HepG2 (cell line): ENCODE data around the gene ANO6. TPM values are rescaled to one million over a fixed set of nuclear protein-coding genes. Genes with fewer than 3 reads are reported as not detected.

Experiments
- ATAC-seq: fragments of 200-7000 bp; cut with Tn5 transposase; 3 replicates; pipeline ENCODE4 v1.9.1; 2020; ENCODE audit warnings: mild to moderate bottlenecking, moderate library complexity
- BruUV-seq: library from RNA; stranded (reverse); fragments of 400-500 nt; replicated peaks from 2 replicates; lab custom pipeline; 2021; lab: Mats Ljungman, UMichigan
- CTCF ChIA-PET: fragments of 300-600 bp; formaldehyde crosslinking; extraction: SDS; loops from one replicate; lab custom pipeline; 2021; ENCODE audit warnings: low total read pairs, inconsistent platforms, low intra/inter-chr PET ratio; lab: Yijun Ruan, JAX
- POLR2A ChIA-PET: fragments of 350-600 bp; sonication (Branson Sonifier 250); formaldehyde crosslinking; loops from one replicate; lab custom pipeline; 2020; ENCODE audit warnings: antibody characterized with exemption, inconsistent platforms; lab: Yijun Ruan, JAX
- DNase-seq: peaks from one replicate; pipeline ENCODE4 v3.0.0-alpha.2; 2015; ENCODE audit warnings: low spot score
- FAIRE-seq: peaks from 3 replicates; lab custom pipeline; 2011; peaks lifted over from hg19 to GRCh38; lab: Jason Lieb, UNC
- H2AFZ ChIP-seq: one replicate; pipeline ENCODE4 v1.6.1; 2011; ENCODE audit warnings: low read length, inconsistent platforms
- H3K27ac ChIP-seq: fragments of 300-600 bp; 3 replicates; pipeline ENCODE4 v1.8.0; 2011; ENCODE audit warnings: mixed run types, mild to moderate bottlenecking, mixed read lengths, low read length, inconsistent platforms; ENCODE audit not compliant: insufficient read depth; ENCODE audit errors: extremely low read length
- H3K27me3 ChIP-seq, 2 experiments: fragments of 200-600 bp in 1 of 2; 2 replicates in 1 of 2; 3 replicates in 1 of 2; pipeline versions ENCODE4 v1.6.0 to v1.8.0; 2011; ENCODE audit warnings: low read length in 2 of 2, mild to moderate bottlenecking in 2 of 2, moderate library complexity in 2 of 2, inconsistent platforms in 1 of 2; ENCODE audit not compliant: insufficient read depth in 2 of 2, control insufficient read depth in 1 of 2
- H3K36me3 ChIP-seq, 2 experiments: fragments of 200-600 bp in 1 of 2; replicated peaks in 1 of 2; 2 replicates in 1 of 2; 3 replicates in 1 of 2; pipeline versions ENCODE4 v1.5.1 to v1.8.0; 2011; ENCODE audit warnings: low read length in 2 of 2, inconsistent platforms in 1 of 2; ENCODE audit not compliant: insufficient read depth in 2 of 2, control insufficient read depth in 1 of 2
- H3K4me1 ChIP-seq: 2 replicates; pipeline ENCODE4 v1.5.1; 2012; ENCODE audit warnings: low read length, inconsistent platforms; ENCODE audit not compliant: insufficient read depth
- H3K4me2 ChIP-seq: 2 replicates; pipeline ENCODE4 v1.6.0; 2011; ENCODE audit warnings: low read depth, low read length, inconsistent platforms
- H3K4me3 ChIP-seq, 3 experiments: fragments of 200-600 bp in 1 of 3; sonication (generic), shearing (Covaris generic) in 1 of 3; replicated peaks in 1 of 3; 2 replicates each; pipeline ENCODE4 v1.5.1; 2011 to 2016; ENCODE audit warnings: low read length in 3 of 3, inconsistent platforms in 2 of 3, low read depth in 2 of 3, mild to moderate bottlenecking in 2 of 3, control low read depth in 1 of 3, mixed read lengths in 1 of 3; ENCODE audit not compliant: insufficient read depth in 1 of 3
- H3K79me2 ChIP-seq: one replicate; pipeline ENCODE4 v1.6.1; 2011; ENCODE audit warnings: low read length, inconsistent platforms; ENCODE audit not compliant: insufficient read depth
- H3K9ac ChIP-seq: 2 replicates; pipeline ENCODE4 v1.6.0; 2011; ENCODE audit warnings: mild to moderate bottlenecking, low read depth, low read length, inconsistent platforms; ENCODE audit not compliant: insufficient read depth
- H3K9me3 ChIP-seq: 2 replicates; pipeline ENCODE4 v1.5.1; 2012; ENCODE audit warnings: mild to moderate bottlenecking, low read length
- H4K20me1 ChIP-seq: 2 replicates; pipeline ENCODE4 v1.6.0; 2011; ENCODE audit warnings: inconsistent platforms, mild to moderate bottlenecking, low read length, moderate library complexity; ENCODE audit not compliant: insufficient read depth
- AGO1 ChIP-seq: fragments of 200-400 bp; formaldehyde crosslinking; IDR thresholded peaks from 2 replicates; pipeline ENCODE4 v1.6.1; 2017; ENCODE audit warnings: mild to moderate bottlenecking, low read depth, low read length, moderate library complexity; ENCODE audit not compliant: poor library complexity, severe bottlenecking
- ASH2L ChIP-seq: fragments of 300-600, 200-600 bp; sonication (generic); IDR thresholded peaks from 2 replicates; pipeline ENCODE4 v1.7.0; 2017; ENCODE audit warnings: low read depth, mild to moderate bottlenecking, moderate library complexity, mixed read lengths, low read length; ENCODE audit not compliant: insufficient read length
- HOXA5 ChIP-seq: sonication (generic); formaldehyde crosslinking; IDR thresholded peaks from 2 replicates; pipeline ENCODE4 v1.4.0; 2020; ENCODE audit warnings: missing genetic modification reagents
- PLSCR1 ChIP-seq: sonication (generic); formaldehyde crosslinking; IDR thresholded peaks from 2 replicates; pipeline ENCODE4 v1.5.0; 2020; ENCODE audit warnings: missing genetic modification reagents, mild to moderate bottlenecking, borderline replicate concordance
- SRSF1 ChIP-seq: fragments of 200-400 bp; formaldehyde crosslinking; optimal IDR thresholded peaks from 2 replicates; pipeline ENCODE3; 2017; ENCODE audit warnings: mild to moderate bottlenecking, low read depth, low read length, moderate library complexity
- TCF7L2 ChIP-seq: IDR thresholded peaks from 2 replicates; pipeline ENCODE4 v1.6.1; 2011; ENCODE audit warnings: mild to moderate bottlenecking, low read depth, low read length, moderate library complexity
- TRIM24 ChIP-seq: sonication (generic); formaldehyde crosslinking; IDR thresholded peaks from 2 replicates; pipeline ENCODE4 v1.8.0; 2022; ENCODE audit warnings: mild to moderate bottlenecking, missing genetic modification reagents
- ZBTB4 ChIP-seq: sonication (generic); formaldehyde crosslinking; IDR thresholded peaks from 2 replicates; pipeline ENCODE4 v1.4.0; 2020; ENCODE audit warnings: missing genetic modification reagents, mild to moderate bottlenecking, borderline replicate concordance
- ZNF318 ChIP-seq: sonication (generic); formaldehyde crosslinking; IDR thresholded peaks from 2 replicates; pipeline ENCODE4 v1.4.0; 2020; ENCODE audit warnings: mild to moderate bottlenecking, missing genetic modification reagents
- ZNF441 ChIP-seq: sonication (generic); formaldehyde crosslinking; IDR thresholded peaks from 2 replicates; pipeline ENCODE4 v1.7.0; 2021; ENCODE audit warnings: missing genetic modification reagents, borderline replicate concordance
- ZNF451 ChIP-seq: sonication (generic); formaldehyde crosslinking; IDR thresholded peaks from 2 replicates; pipeline ENCODE4 v1.5.0; 2020; ENCODE audit warnings: mild to moderate bottlenecking, missing genetic modification reagents
- ZNF709 ChIP-seq: sonication (generic); formaldehyde crosslinking; IDR thresholded peaks from 2 replicates; pipeline ENCODE4 v1.5.0; 2020; ENCODE audit warnings: mild to moderate bottlenecking, missing genetic modification reagents
- WGBS: methylation state at CpG from one replicate; pipeline ENCODE4 v1.1.6; 2017; ENCODE audit warnings: low lambda C conversion rate; 5-methylcytosine and 5-hydroxymethylcytosine counted together
- in situ Hi-C: cut with HindIII; loops from 2 replicates; pipeline ENCODE4 v1.10.0; 2017; ENCODE audit warnings: low pct_unique_long_range_greater_than_20kb; ENCODE audit not compliant: extremely low pct_ligation_motif_present
- intact Hi-C: fragments of 100-400 bp; cut with micrococcal nuclease; formaldehyde crosslinking; loops from one replicate; pipeline ENCODE4 v1.10.0; 2022; ENCODE audit not compliant: unreplicated experiment
- polyA plus RNA-seq, 8 experiments: library from polyadenylated mRNA; depleted of rRNA in 3 of 8; stranded (reverse) in 7 of 8; unstranded in 1 of 8; fragments of >200 nt; fragmentation: Illumina TruSeq in 4 of 8; extraction: Trizol in 4 of 8; gene quantifications; 2 replicates each; pipeline versions ENCODE4 v1.2.1 to v1.2.3, GENCODE V29; 2011 to 2016; ENCODE audit warnings: low read depth in 4 of 8, missing spikeins in 1 of 8, mixed read lengths in 1 of 8; ENCODE audit not compliant: insufficient read depth in 1 of 8
- total RNA-seq, 5 experiments: library from RNA; depleted of rRNA; stranded (reverse); fragments of >200 nt; fragmentation: Illumina TruSeq; extraction: Trizol; gene quantifications; 2 replicates each; pipeline ENCODE4 v1.2.3, GENCODE V29; 2016; ENCODE audit warnings: low read depth in 1 of 5

The ANO6 gene
- total and polyA plus RNA-seq, 2 of the 13 experiments (the other 11 are each of a cell fraction or from before 2014, with no cell fraction given), result 37.8 to 57.1 TPM

- Histone ChIP-seq H3K79me2 (peaks cover 7% of the 10 kb centered on the region), H3K4me1 (peaks cover 48% of the 10 kb centered on the region), H3K36me3 (peaks cover 3% of the 10 kb centered on the region in 2 experiments; a peak in 2 of 5 replicates), H3K9ac (no peak overlapping the region), H3K4me2 (no peak overlapping the region), H3K4me3 (no peak overlapping the region), H2AFZ (no peak overlapping the region), H3K9me3 (no peaks in the 10 kb centered on the region), H4K20me1 (no peaks in the 10 kb centered on the region), H3K27ac (no peak overlapping the region), H3K27me3 (no peaks in the 10 kb centered on the region)
- FAIRE-seq, result no peak
- no peak for DNase-seq
- WGBS, result 100% methylated on average over 1 of the region's 1 CpG
- ChIA-PET CTCF (no interaction called here), POLR2A (no interaction called here)
- in situ Hi-C loops (no loop called here), intact Hi-C loops (loop anchor here (5.0 kb wide), 2 partner anchors 65 to 105 kb away; partner anchors contain the start of gene ANO6)
- no TSS peak for BruUV-seq
- no peak for ATAC-seq
- TF ChIP-seq ZNF441 (CRISPR knock-in tag) (no peak), TCF7L2 (no peak), ZNF318 (CRISPR knock-in tag) (no peak), PLSCR1 (no peak), AGO1 (no peak), ZNF451 (no peak), TRIM24 (CRISPR knock-in tag) (no peak), ZBTB4 (CRISPR knock-in tag) (no peak), ZNF709 (no peak), HOXA5 (CRISPR knock-in tag) (no peak), ASH2L (no peak), SRSF1 (no peak)
Observed at GRCh38 chr12:45281994-45282393, 66.1 kb downstream of the ANO6 start.
